Activated CD8-positive, alpha-beta T cell treated with anti-CD3 and anti-CD28 coated beads for 36 hours (primary cell): ENCODE data around the gene CDC5L. TPM values are rescaled to one million over a fixed set of nuclear protein-coding genes. Genes with fewer than 3 reads are reported as not detected.

ENCODE experiments used
- ATAC-seq: fragments of 200-7000 bp; cut with Tn5 transposase; one replicate; pipeline ENCODE4 v1.10.0; 2021; ENCODE audit warnings: mild to moderate bottlenecking, moderate library complexity
- CTCF ChIA-PET: fragments of 350-600 bp; sonication (Branson Sonifier 250); formaldehyde crosslinking; loops from one replicate; lab custom pipeline; 2021; ENCODE audit warnings: antibody characterized with exemption; lab: Charles Lee
- POLR2A ChIA-PET: fragments of 350-600 bp; sonication (Branson Sonifier 250); formaldehyde crosslinking; loops from one replicate; lab custom pipeline; 2021; ENCODE audit warnings: antibody characterized with exemption; lab: Charles Lee
- DNase-seq: peaks from one replicate; pipeline ENCODE4 v3.0.0-alpha.2; 2020
- H3K27ac Mint-ChIP-seq: one replicate; pipeline ENCODE4 v1.8.0; 2021; ENCODE audit warnings: mild to moderate bottlenecking, mixed read lengths
- H3K27me3 Mint-ChIP-seq: one replicate; pipeline ENCODE4 v1.8.0; 2021; ENCODE audit warnings: mixed read lengths
- H3K36me3 Mint-ChIP-seq: one replicate; pipeline ENCODE4 v1.8.0; 2021; ENCODE audit warnings: low read depth, mixed read lengths
- H3K4me1 Mint-ChIP-seq: one replicate; pipeline ENCODE4 v1.8.0; 2021; ENCODE audit warnings: low read depth, mixed read lengths
- H3K4me3 Mint-ChIP-seq: one replicate; pipeline ENCODE4 v1.8.0; 2021; ENCODE audit warnings: mild to moderate bottlenecking, moderate library complexity, mixed read lengths
- H3K9me3 Mint-ChIP-seq: one replicate; pipeline ENCODE4 v1.8.0; 2021; ENCODE audit warnings: mixed read lengths
- intact Hi-C: fragments of 100-400 bp; cut with micrococcal nuclease; formaldehyde crosslinking; loops from one replicate; pipeline ENCODE4 v1.10.0; 2022
- total RNA-seq, 2 experiments: library from RNA; stranded (reverse); gene quantifications; one replicate each; pipeline ENCODE4 v1.2.3, GENCODE V29; 2021
- TF ChIP-seq, protein P1 (sequence below): fragments of 200-600 bp; IDR thresholded peaks from one replicate; pipeline ENCODE4 v1.8.0; 2022; ENCODE audit warnings: antibody characterized with exemption, mild to moderate bottlenecking

The CDC5L gene
- total RNA-seq, 2 experiments from 2014 or later: 20.4 to 21.4 TPM

DNA sequence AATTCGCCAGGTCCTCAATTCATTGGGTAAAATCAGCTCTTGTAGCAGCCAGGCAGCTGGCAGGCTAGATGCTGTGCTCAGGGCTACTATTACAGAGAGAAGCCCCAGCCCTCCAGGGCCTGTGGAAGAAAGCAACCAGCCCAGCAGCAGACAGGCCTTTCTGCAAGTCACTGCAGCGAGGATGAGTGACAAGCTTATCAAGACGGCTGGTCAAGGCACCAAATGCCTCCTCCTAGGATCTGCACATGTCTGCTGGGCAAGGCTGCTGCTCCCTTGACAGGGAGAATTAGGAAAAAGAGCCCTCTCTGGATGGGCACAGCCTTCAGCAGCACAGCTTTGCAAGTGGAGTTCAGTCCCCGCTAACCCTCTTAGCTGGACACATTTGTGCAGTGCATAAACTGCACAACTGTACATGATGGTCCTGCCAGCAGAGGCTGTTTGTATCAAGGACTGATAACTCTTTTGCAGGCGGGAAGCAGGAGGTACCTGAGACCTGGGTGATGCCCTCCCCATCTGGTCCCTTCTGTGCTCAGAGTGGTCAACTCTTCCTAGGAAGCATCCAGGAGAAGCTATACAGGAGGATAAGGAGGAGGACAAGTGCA is 89.9 kb downstream of the CDC5L start:
- intact Hi-C loops: loop anchor here (10.0 kb wide), 1 partner anchor 87 kb away; no protein-coding TSS in a partner anchor
- Mint-ChIP-seq H3K4me1 (no peaks in the 10 kb centered on the region), H3K9me3 (no peaks in the 10 kb centered on the region), H3K27me3 (no peaks in the 10 kb centered on the region), H3K36me3 (no peaks in the 10 kb centered on the region), H3K27ac (no peak overlapping the region), H3K4me3 (no peak overlapping the region)
- ChIA-PET POLR2A (interaction anchor here (0.8 kb wide), 1 partner anchor 1007 kb away, joined by 3 read pairs; no protein-coding TSS in a partner anchor), CTCF (interaction anchor here (0.7 to 2.9 kb wide), 6 partner anchors 11 to 1445 kb away, joined by 3 to 27 read pairs (median 17); no protein-coding TSS in a partner anchor)
- DNase-seq (no peak), ATAC-seq (no peak)
- TF ChIP-seq, protein P1, sequence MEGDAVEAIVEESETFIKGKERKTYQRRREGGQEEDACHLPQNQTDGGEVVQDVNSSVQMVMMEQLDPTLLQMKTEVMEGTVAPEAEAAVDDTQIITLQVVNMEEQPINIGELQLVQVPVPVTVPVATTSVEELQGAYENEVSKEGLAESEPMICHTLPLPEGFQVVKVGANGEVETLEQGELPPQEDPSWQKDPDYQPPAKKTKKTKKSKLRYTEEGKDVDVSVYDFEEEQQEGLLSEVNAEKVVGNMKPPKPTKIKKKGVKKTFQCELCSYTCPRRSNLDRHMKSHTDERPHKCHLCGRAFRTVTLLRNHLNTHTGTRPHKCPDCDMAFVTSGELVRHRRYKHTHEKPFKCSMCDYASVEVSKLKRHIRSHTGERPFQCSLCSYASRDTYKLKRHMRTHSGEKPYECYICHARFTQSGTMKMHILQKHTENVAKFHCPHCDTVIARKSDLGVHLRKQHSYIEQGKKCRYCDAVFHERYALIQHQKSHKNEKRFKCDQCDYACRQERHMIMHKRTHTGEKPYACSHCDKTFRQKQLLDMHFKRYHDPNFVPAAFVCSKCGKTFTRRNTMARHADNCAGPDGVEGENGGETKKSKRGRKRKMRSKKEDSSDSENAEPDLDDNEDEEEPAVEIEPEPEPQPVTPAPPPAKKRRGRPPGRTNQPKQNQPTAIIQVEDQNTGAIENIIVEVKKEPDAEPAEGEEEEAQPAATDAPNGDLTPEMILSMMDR: no peak

DNA sequence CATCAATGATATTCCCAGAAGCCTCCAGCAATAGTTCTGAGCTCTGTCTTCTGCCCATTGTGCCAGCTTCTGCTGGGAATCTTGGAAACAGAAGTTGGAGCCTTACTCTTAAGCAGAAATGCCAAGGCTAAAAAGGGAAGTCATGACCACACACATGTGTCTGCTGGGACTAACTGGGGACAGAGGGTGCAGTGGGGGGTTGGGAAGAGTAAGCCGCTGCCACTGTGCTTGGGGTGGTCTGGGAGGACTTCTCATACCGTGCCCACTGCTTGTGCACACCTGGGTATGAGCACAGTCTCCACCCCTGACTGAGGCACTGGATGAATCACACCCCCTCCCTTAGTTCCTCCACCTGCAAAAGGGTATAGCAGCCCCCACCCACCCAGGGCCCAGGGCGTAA is 90.7 kb downstream of the CDC5L start:
- H3K4me1 Mint-ChIP-seq: no peaks in the 10 kb centered on the region
- CTCF ChIA-PET: no interaction called here
- POLR2A ChIA-PET: no interaction called here

DNA sequence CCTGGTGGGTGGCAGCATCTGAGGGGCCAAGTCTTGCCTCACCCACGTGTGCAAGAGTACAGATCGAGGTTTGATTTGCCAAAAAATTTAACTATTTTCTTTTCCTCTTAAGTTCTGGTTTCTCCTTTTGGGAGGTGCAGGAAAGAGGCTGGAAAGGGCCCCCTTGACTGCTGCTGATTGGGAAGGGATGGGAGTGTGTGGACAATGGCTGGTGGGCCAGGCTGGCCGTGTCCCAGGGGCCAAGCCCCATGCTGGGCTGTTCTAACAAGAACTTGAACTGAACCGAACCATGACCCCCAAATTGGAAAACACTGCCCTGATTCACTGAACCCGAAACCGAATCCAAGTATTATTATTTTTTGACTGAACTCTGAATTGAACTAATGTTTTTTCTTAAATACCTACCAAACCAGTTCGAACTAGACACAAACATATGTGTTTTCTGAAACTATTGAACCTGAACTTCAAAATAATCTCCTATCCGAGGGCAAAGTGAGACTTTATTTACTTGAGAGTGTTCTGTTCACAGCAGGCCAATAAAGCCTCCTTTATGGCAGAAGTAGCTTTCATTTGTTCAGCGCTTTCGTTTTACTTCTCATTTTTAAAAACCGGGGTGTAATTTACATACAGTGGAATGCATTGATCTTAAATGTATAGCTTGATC is 91.2 kb downstream of the CDC5L start:
- POLR2A ChIA-PET: no interaction called here
- peaks cover 1% of the 10 kb centered on the region for H3K27me3 Mint-ChIP-seq

More for the DNA sequence above, 90.7 kb downstream of the CDC5L start:
- intact Hi-C loops: loop anchor here (10.0 kb wide), 1 partner anchor 87 kb away; no protein-coding TSS in a partner anchor
- no peaks in the 10 kb centered on the region for H3K36me3 Mint-ChIP-seq
- H3K4me3 Mint-ChIP-seq: no peak overlapping the region
- no peak overlapping the region for H3K27ac Mint-ChIP-seq
- TF ChIP-seq, protein P1: no peak
- no peaks in the 10 kb centered on the region for H3K9me3 Mint-ChIP-seq
- no peaks in the 10 kb centered on the region for H3K27me3 Mint-ChIP-seq
- ATAC-seq: no peak
- no peak for DNase-seq

DNA sequence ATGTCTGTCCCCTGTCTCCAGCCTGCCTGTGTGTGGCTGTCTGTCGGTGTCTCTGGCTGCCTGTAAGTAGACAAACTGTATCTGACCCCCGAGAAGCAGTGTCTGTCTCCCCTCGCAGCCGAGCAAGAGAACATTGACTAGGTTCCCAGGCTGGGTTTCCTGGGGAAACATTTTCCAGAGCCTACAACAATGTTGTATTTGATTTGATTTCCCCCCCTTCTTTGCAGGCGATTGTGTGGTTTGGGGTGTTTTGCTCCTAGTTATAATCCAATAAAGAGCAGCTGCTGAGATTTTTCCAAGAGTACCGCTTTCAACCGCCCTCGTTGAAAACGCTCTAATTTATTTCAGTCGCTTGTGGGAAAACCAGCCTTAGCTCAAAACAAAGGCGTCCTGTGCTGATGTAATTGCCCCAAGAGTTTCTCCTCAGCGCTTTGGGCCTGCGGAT is 92.6 kb downstream of the CDC5L start:
- H3K27me3 Mint-ChIP-seq: peaks cover 1% of the 10 kb centered on the region
- no peak overlapping the region for H3K4me3 Mint-ChIP-seq
- TF ChIP-seq, protein P1: no peak
- no peaks in the 10 kb centered on the region for H3K4me1 Mint-ChIP-seq
- DNase-seq: no peak
- H3K36me3 Mint-ChIP-seq: no peaks in the 10 kb centered on the region
- ChIA-PET CTCF (no interaction called here), POLR2A (no interaction called here)
- no peaks in the 10 kb centered on the region for H3K9me3 Mint-ChIP-seq
- ATAC-seq: no peak
- no peak overlapping the region for H3K27ac Mint-ChIP-seq
- intact Hi-C loops: no loop called here

More for the DNA sequence above, 91.2 kb downstream of the CDC5L start:
- Mint-ChIP-seq H3K36me3 (no peaks in the 10 kb centered on the region), H3K4me3 (no peak overlapping the region), H3K27ac (no peak overlapping the region), H3K4me1 (no peaks in the 10 kb centered on the region), H3K9me3 (no peaks in the 10 kb centered on the region)
- DNase-seq (no peak), ATAC-seq (no peak)
- intact Hi-C loops: loop anchor here (10.0 kb wide), 1 partner anchor 86 kb away; no protein-coding TSS in a partner anchor
- TF ChIP-seq, protein P1: no peak
- CTCF ChIA-PET: no interaction called here

DNA sequence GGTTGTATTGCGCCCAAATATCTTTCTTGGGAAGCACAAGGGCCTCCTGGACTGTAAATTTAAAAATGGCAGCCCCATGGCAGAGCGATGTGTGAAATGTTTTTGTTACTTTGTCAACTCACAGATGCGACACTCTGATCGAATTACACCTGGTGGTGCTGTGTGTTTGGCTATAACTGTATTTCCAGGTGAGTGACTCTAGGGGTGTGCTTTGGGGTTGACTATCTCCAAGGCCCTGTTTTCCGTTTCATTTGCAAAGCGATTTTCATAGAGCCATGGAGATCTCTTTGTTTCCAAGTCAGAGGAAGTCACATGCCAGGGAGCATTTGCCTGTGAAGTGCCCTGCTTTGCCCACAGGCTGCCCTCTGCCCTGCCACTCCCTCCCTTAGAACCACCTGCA is 93.5 kb downstream of the CDC5L start:
- Mint-ChIP-seq H3K4me3 (no peak overlapping the region), H3K27me3 (peaks cover 1% of the 10 kb centered on the region), H3K27ac (no peak overlapping the region), H3K36me3 (no peaks in the 10 kb centered on the region), H3K4me1 (no peaks in the 10 kb centered on the region), H3K9me3 (no peaks in the 10 kb centered on the region)
- ATAC-seq: no peak
- intact Hi-C loops: no loop called here
- ChIA-PET CTCF (no interaction called here), POLR2A (no interaction called here)
- TF ChIP-seq, protein P1: no peak
- DNase-seq: no peak
